Thyroid gland (tissue), 4 donors: Measurements from ENCODE around the gene PPDPF.

Experiments
- CTCF ChIP-seq, 6 experiments: fragments of 200-600 bp in 3 of 6; fragments of 450-650 bp in 3 of 6; sonication (generic) in 3 of 6; IDR thresholded peaks; one replicate each; pipeline ENCODE4 v1.5.1; 2016 to 2019; ENCODE audit warnings: antibody characterized with exemption in 6 of 6, mild to moderate bottlenecking in 2 of 6, inconsistent platforms in 1 of 6, moderate library complexity in 1 of 6
- POLR2A ChIP-seq, 2 donors: fragments of 450-650 bp; IDR thresholded peaks; one replicate each; pipeline ENCODE4 v1.6.1; 2017; ENCODE audit warnings: antibody characterized with exemption in 2 of 2, mild to moderate bottlenecking in 2 of 2, moderate library complexity in 1 of 2

- TF ChIP-seq CTCF (IDR thresholded peaks at IDR 0.05), result no peak
- no peak for TF ChIP-seq POLR2A (IDR thresholded peaks at IDR 0.05)
Measured at GRCh38 chr20:63543131-63543530, 22.6 kb downstream of the PPDPF start.
